Omental fat pad (tissue), 4 donors: ENCODE measurements around the gene ADGRL3. TPM values are rescaled to one million over a fixed set of nuclear protein-coding genes. Genes with fewer than 3 reads are reported as not detected.

Experiments
- ATAC-seq: fragments of 150-250 bp; one replicate; pipeline ENCODE4 v1.9.1; 2016; ENCODE audit warnings: mild to moderate bottlenecking, moderate library complexity; ENCODE audit not compliant: low FRiP score
- DNase-seq: peaks from one replicate; pipeline ENCODE4 v3.0.0-alpha.2; 2019; ENCODE audit warnings: low spot score
- total RNA-seq, 4 donors: library from RNA; depleted of rRNA; stranded (reverse); fragments of >200 nt; gene quantifications; one replicate each; pipeline ENCODE4 v1.1.0, GENCODE V29; 2016
- TF ChIP-seq, protein P1 (sequence below), 3 donors: fragments of 450-650 bp; IDR thresholded peaks; one replicate each; pipeline ENCODE4 v1.5.1; 2016 to 2017; ENCODE audit warnings: antibody characterized with exemption in 3 of 3, mild to moderate bottlenecking in 3 of 3, moderate library complexity in 2 of 3

The ADGRL3 gene
- total RNA-seq, 4 donors from 2014 or later, result 2.5 to 16.4 (median 4.6) TPM

DNA sequence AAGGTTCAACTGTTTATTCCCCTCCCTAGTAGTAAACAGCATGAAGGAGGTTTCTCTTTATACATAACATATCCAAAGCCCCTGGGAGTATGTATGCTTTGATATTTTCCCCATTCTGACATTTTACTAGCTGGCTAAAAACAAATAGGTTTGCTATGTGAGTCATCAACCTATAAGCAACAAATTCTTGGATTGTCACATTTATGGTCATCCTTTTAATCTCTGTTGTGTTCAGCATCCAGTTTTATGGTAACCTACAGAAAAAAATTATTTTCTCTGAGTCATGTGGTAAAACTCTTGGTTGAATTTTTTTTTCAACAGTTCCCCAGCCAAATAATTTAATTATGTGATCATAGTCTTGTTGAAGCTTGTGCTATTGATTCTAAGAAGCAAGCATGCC, 734.1 kb downstream of the ADGRL3 start:
- DNase-seq, result no peak
- ATAC-seq, result no peak
- TF ChIP-seq, protein P1, sequence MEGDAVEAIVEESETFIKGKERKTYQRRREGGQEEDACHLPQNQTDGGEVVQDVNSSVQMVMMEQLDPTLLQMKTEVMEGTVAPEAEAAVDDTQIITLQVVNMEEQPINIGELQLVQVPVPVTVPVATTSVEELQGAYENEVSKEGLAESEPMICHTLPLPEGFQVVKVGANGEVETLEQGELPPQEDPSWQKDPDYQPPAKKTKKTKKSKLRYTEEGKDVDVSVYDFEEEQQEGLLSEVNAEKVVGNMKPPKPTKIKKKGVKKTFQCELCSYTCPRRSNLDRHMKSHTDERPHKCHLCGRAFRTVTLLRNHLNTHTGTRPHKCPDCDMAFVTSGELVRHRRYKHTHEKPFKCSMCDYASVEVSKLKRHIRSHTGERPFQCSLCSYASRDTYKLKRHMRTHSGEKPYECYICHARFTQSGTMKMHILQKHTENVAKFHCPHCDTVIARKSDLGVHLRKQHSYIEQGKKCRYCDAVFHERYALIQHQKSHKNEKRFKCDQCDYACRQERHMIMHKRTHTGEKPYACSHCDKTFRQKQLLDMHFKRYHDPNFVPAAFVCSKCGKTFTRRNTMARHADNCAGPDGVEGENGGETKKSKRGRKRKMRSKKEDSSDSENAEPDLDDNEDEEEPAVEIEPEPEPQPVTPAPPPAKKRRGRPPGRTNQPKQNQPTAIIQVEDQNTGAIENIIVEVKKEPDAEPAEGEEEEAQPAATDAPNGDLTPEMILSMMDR (IDR thresholded peaks at IDR 0.05), result no peak

DNA sequence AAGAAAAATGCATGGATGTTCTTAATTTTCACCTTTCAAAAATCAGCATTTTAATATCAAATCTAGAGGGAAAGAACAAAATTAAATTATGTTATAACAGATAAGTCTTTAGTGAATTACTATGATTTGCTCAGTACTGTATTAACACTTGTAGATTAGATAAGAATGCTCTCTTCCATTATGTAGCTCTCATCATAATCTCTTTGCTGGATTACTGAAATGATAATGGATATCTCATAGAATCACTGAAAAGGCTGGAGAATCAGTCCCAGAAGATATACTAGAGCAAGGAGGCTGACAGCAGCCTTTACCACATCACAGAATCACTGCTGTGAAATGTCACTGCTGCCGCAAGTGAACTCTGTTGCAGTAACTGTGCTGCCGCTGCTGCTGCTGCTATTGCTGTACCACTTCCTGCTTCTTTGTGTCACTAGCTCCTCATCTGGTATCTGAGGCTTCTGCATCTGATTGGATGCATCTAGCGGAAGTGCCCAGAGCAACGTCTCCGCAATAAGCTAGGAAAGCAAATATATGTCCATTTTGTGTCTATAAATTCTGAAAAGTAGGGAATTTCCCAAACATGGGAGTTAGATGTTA, 738.2 kb downstream of the ADGRL3 start:
- no peak for ATAC-seq

DNA sequence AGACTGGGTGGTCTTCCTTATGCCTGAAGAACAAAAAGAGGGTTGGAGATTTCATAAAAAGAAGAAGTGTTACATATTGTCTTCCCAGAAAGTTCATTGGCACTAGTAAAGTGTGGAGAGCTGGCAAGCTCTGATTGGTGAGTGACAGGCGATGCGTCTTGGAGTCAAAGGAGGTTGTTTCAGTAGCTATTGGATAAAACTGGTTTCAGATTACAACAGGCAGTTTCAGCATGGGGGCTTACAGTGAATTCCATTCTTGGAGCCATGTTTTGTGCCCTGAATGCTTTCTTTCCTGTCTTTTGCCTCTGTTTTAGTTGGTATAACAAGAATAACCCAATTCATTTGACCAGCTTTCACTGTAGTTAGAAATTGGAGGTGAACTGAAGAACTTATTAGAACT, 750.5 kb downstream of the ADGRL3 start:
- TF ChIP-seq, protein P1 (IDR thresholded peaks at IDR 0.05), result no peak
- no peak for ATAC-seq
- DNase-seq, result no peak

More for the DNA sequence above, 738.2 kb downstream of the ADGRL3 start:
- DNase-seq, result no peak
- TF ChIP-seq, protein P1 (IDR thresholded peaks at IDR 0.05), result no peak

DNA sequence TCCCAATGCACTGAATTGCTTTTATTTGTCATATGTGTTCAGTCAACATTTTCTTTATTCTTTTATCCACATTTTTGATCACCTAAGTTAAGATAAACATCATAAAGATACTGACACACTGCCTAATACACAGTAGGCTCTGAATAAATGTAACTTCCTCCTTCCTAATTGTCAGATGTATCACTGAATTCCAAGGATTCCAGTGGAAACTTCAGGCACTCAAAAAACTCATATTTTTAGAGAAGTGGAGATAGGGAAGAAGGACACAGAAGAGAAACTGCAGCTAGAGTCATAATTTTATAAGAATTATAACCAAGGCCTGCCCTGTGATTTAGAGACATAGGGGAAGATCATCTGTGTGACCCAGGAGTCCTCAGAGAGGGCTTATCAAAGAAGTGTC, 753.3 kb downstream of the ADGRL3 start:
- TF ChIP-seq, protein P1 (IDR thresholded peaks at IDR 0.05), result no peak
- no peak for ATAC-seq

DNA sequence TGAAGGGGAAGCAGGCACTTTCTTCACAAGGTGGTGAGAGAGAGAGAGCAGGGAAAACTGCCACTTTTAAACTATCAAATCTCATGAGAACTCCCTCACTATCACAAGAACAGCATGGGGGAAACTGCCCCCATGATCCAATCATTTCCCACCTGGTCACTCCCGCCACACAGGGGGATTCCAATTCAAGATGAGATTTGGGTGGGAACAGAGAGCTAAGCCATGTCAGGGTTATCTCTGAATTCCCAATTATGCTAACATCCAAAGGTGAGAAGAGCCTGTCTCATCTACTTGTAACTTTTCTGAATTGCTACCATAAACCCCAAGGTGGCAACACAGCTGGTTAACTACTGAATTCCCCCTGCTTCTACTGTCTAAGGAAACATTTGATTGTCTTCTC, 758.5 kb downstream of the ADGRL3 start:
- TF ChIP-seq, protein P1 (IDR thresholded peaks at IDR 0.05), result no peak
- ATAC-seq (no peak), DNase-seq (no peak)

More for the DNA sequence above, 753.3 kb downstream of the ADGRL3 start:
- DNase-seq, result no peak

DNA sequence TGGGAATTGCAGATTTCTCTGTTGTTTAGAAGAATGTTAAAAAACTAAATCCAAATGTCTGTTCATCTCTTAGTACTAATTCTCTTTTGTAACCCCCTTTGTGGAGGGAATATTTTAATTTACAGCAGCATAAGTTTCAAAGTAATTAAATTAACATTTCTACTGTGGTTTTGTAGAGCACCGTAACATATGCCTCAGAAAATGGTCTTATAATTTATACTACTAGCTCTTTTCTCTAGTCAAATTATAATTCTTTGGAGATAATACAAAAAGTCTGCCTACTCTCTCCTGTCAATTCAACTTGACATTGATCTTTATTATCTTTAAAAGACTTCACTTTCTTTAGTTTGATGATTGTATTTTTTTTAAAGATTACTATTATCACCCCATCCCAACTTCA, 759.0 kb downstream of the ADGRL3 start:
- no peak for ATAC-seq
- TF ChIP-seq, protein P1 (IDR thresholded peaks at IDR 0.05), result no peak
- DNase-seq, result no peak

DNA sequence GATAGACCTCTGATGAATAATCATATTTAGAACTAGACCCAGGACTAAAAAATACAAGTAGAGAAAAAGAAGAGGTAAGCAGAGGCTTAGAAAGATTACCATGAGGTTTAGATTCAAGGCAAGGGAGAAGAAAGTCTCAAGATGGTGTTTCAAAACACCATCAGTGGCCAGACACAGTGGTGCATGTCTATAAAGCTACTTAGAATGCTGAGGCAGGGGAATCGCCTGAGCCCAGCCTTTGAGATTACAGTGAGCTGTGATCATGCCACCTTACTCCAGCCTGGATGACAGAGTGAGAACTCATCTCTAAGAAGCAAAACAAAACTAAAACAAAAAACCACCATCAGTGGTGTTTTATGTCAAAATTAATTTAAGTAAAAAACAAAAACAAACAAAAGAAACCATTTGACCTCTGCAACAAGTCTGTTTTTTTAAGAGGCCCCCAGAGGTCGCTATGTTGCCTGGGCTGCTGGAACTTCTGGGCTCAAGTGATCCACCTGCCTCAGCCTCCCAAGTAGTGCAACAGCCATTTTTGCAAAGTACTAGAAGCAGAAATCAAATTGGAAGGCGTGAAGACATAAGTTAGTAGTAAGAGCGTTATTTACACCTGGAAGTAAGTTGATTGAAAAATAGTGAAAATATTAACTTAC, 784.3 kb downstream of the ADGRL3 start:
- TF ChIP-seq, protein P1 (IDR thresholded peaks at IDR 0.05), result no peak
- DNase-seq, result no peak
- no peak for ATAC-seq
